NCI-H82 treated with DMSO at 0.1 percent for 48 hours (cell line): Measurements from ENCODE around the gene CAMTA1.
A peak's percentile ranks its signal among the peaks of the same experiment; 100 is the strongest.

ENCODE experiments used
- DNase-seq: peaks from one replicate; lab custom pipeline; 2025; ENCODE audit not compliant: unreplicated experiment; lab: John Stamatoyannopoulos, UW

Gene CAMTA1

GRCh38 chr1:7555391-7556185, 770.3 kb downstream of the CAMTA1 start:
- DNase-seq, result no peak

GRCh38 chr1:7557301-7557891, 772.1 kb downstream of the CAMTA1 start:
- DNase-seq, result no peak

- no peak for DNase-seq
Observed at GRCh38 chr1:7558041-7558461, 772.8 kb downstream of the CAMTA1 start.

GRCh38 chr1:7558481-7558880, 773.2 kb downstream of the CAMTA1 start:
- DNase-seq, result peak; percentile 19

- no peak for DNase-seq
Observed at GRCh38 chr1:7558921-7559869, 773.9 kb downstream of the CAMTA1 start.

- no peak for DNase-seq
Observed at GRCh38 chr1:7560128-7560527, 774.9 kb downstream of the CAMTA1 start.

- no peak for DNase-seq
Observed at GRCh38 chr1:7560601-7561181, 775.4 kb downstream of the CAMTA1 start.

- no peak for DNase-seq
Observed at GRCh38 chr1:7561331-7561921, 776.2 kb downstream of the CAMTA1 start.

- no peak for DNase-seq
Observed at GRCh38 chr1:7561936-7562728, 776.9 kb downstream of the CAMTA1 start.

- DNase-seq, result no peak
Observed at GRCh38 chr1:7562729-7563605, 777.7 kb downstream of the CAMTA1 start.

- DNase-seq, result peak; percentile 77
Observed at GRCh38 chr1:7564137-7564536, 778.9 kb downstream of the CAMTA1 start.

GRCh38 chr1:7565099-7565750, 780.0 kb downstream of the CAMTA1 start:
- no peak for DNase-seq

GRCh38 chr1:7566417-7567375, 781.4 kb downstream of the CAMTA1 start:
- no peak for DNase-seq

- DNase-seq, result no peak
Observed at GRCh38 chr1:7567376-7567775, 782.1 kb downstream of the CAMTA1 start.

GRCh38 chr1:7568053-7568452, 782.8 kb downstream of the CAMTA1 start:
- DNase-seq, result no peak

GRCh38 chr1:7568901-7569524, 783.8 kb downstream of the CAMTA1 start:
- DNase-seq, result no peak

GRCh38 chr1:7570311-7570710, 785.1 kb downstream of the CAMTA1 start:
- DNase-seq, result no peak
